PC-9 (cell line): ENCODE measurements around the gene NPHP4.

Experiments used
- EZH2 ChIP-seq: fragments of 200-600 bp; sonication (generic); IDR thresholded peaks from 2 replicates; pipeline ENCODE4 v1.8.0; 2017; ENCODE audit warnings: antibody characterized with exemption, low read depth
- TF ChIP-seq, protein P1 (sequence below): fragments of 200-600 bp; sonication (generic); conservative IDR thresholded peaks from 2 replicates; pipeline ENCODE4 v1.6.1; 2017; ENCODE audit warnings: mixed run types, antibody characterized with exemption, mild to moderate bottlenecking, moderate library complexity

DNA sequence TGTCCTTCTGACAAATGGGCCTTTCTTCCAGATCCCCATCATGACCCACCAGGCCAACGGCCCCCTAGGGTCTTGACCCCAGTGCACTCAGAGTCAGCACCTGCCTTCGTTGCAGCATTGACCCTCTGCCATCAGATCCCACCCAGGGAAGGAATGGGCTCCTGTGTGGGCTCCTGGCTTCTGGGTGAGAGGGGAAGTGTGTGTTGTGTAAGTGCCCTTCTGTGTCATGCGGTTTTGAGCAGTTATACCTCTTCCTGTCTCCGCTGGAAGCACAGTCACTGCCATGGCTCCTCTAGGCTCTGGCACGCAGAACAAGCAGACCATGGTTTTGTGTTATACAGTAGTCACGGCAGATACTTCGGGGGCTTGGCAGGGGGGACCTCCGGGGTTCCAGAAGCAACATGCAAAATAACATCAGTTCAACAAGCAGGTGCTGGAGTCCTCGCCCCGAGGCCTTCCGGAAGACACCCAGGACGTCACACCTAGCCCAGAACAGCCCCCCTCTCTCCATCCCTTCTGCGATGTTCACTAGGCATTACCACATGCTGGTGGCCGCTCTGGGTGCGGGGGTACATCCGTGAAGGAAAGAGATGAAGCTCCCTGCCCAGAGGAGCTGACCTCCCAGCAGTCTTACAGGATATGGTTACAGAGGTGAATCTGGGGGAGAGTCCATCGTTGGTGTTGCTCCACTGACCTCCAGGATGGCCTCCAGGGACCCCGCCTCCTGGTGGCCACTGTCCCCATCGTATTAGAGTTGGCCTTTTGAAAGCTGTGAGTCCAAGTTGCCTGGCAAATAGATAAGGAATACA is 36.0 kb upstream of the NPHP4 start:
- TF ChIP-seq, protein P1, sequence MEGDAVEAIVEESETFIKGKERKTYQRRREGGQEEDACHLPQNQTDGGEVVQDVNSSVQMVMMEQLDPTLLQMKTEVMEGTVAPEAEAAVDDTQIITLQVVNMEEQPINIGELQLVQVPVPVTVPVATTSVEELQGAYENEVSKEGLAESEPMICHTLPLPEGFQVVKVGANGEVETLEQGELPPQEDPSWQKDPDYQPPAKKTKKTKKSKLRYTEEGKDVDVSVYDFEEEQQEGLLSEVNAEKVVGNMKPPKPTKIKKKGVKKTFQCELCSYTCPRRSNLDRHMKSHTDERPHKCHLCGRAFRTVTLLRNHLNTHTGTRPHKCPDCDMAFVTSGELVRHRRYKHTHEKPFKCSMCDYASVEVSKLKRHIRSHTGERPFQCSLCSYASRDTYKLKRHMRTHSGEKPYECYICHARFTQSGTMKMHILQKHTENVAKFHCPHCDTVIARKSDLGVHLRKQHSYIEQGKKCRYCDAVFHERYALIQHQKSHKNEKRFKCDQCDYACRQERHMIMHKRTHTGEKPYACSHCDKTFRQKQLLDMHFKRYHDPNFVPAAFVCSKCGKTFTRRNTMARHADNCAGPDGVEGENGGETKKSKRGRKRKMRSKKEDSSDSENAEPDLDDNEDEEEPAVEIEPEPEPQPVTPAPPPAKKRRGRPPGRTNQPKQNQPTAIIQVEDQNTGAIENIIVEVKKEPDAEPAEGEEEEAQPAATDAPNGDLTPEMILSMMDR: no peak
- no peak for TF ChIP-seq EZH2
